ENCODE measurements around the gene CHIA. TPM values are rescaled to one million over a fixed set of nuclear protein-coding genes. Genes with fewer than 3 reads are reported as not detected.

CHIA gene
- total RNA-seq, 3 donors from 2014 or later, result not detected

- Histone ChIP-seq H3K9me3 (no peaks in the 10 kb centered on the region), H3K4me1 (no peaks in the 10 kb centered on the region), H3K36me3 (no peaks in the 10 kb centered on the region), H3K27me3 (no peaks in the 10 kb centered on the region), H3K27ac (no peak overlapping the region), H3K4me3 (no peak overlapping the region)
- DNase-seq (ENCODE audit: low spot score in 2 of 2), result no peak
- TF ChIP-seq POLR2AphosphoS5 (IDR thresholded peaks at IDR 0.05) (no peak), POLR2A (IDR thresholded peaks at IDR 0.05) (no peak), CTCF (IDR thresholded peaks at IDR 0.05) (no peak)
- intact Hi-C loops (cut with DNase I; ENCODE audit: low total_unique reads), result no loop called here
Measured at GRCh38 chr1:111361761-111362160, 71.1 kb downstream of the CHIA start.

GRCh38 chr1:111364690-111365089, 74.0 kb downstream of the CHIA start:
- intact Hi-C loops (cut with DNase I; ENCODE audit: low total_unique reads), result no loop called here
- Histone ChIP-seq H3K27ac (no peak overlapping the region), H3K4me3 (no peak overlapping the region), H3K27me3 (peaks cover 0 to 4% of the 10 kb centered on the region in 2 donors), H3K9me3 (no peaks in the 10 kb centered on the region), H3K36me3 (no peaks in the 10 kb centered on the region), H3K4me1 (no peaks in the 10 kb centered on the region)
- no peak for DNase-seq (ENCODE audit: low spot score in 2 of 2)
- no peak for TF ChIP-seq CTCF (IDR thresholded peaks at IDR 0.05)
- no peak for TF ChIP-seq POLR2AphosphoS5 (IDR thresholded peaks at IDR 0.05)
- no peak for TF ChIP-seq POLR2A (IDR thresholded peaks at IDR 0.05)

- no peaks in the 10 kb centered on the region for H3K4me1 ChIP-seq
- TF ChIP-seq POLR2AphosphoS5 (IDR thresholded peaks at IDR 0.05), result no peak
- TF ChIP-seq POLR2A (IDR thresholded peaks at IDR 0.05), result no peak
- TF ChIP-seq CTCF (IDR thresholded peaks at IDR 0.05), result no peak
- no peak overlapping the region for H3K27ac ChIP-seq
- no peak overlapping the region for H3K4me3 ChIP-seq
- H3K36me3 ChIP-seq, result no peaks in the 10 kb centered on the region
- H3K27me3 ChIP-seq, result peaks cover 0 to 4% of the 10 kb centered on the region in 2 donors
- DNase-seq (ENCODE audit: low spot score in 2 of 2), result no peak
- no peaks in the 10 kb centered on the region for H3K9me3 ChIP-seq
- intact Hi-C loops (cut with DNase I; ENCODE audit: low total_unique reads), result no loop called here
Measured at GRCh38 chr1:111366256-111366655, 75.6 kb downstream of the CHIA start.

DNA sequence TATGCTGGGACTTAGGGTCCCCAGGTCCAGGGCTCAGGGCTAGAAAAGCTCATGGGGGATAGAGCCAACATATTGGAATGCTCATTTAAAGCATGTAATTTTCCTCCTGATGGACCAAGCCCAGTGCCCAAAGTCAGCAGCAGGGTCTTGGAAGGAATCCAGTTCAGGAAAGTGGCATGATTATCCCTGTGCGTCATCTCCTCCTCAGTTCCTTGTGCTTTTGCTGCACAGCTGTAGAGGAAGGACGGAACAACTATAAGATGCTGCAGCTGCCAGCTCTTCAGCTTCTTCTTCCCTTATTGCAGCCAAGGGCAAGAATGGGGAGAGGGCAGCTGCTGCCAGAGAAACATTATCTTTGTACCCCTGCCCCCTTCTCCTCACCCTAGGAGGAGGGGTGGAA, 78.5 kb downstream of the CHIA start:
- Histone ChIP-seq H3K4me3 (no peak overlapping the region), H3K9me3 (no peaks in the 10 kb centered on the region), H3K36me3 (no peaks in the 10 kb centered on the region), H3K27me3 (peaks cover 0 to 4% of the 10 kb centered on the region in 2 donors), H3K4me1 (no peaks in the 10 kb centered on the region), H3K27ac (no peak overlapping the region)
- no peak for DNase-seq (ENCODE audit: low spot score in 2 of 2)
- intact Hi-C loops (cut with DNase I; ENCODE audit: low total_unique reads), result no loop called here
- TF ChIP-seq CTCF (IDR thresholded peaks at IDR 0.05), result no peak
- TF ChIP-seq POLR2A (IDR thresholded peaks at IDR 0.05), result no peak

GRCh38 chr1:111369645-111370044, 79.0 kb downstream of the CHIA start:
- Histone ChIP-seq H3K27me3 (peaks cover 0 to 4% of the 10 kb centered on the region in 2 donors), H3K4me3 (no peak overlapping the region), H3K9me3 (no peaks in the 10 kb centered on the region), H3K27ac (no peak overlapping the region), H3K36me3 (no peaks in the 10 kb centered on the region), H3K4me1 (no peaks in the 10 kb centered on the region)
- intact Hi-C loops (cut with DNase I; ENCODE audit: low total_unique reads), result no loop called here
- TF ChIP-seq POLR2AphosphoS5 (IDR thresholded peaks at IDR 0.05) (no peak), CTCF (IDR thresholded peaks at IDR 0.05) (no peak), POLR2A (IDR thresholded peaks at IDR 0.05) (no peak)
- DNase-seq (ENCODE audit: low spot score in 2 of 2), result no peak

Other genes with a start within 250 kb of the CHIA start
- gene DRAM2, start 150.8 kb upstream of the CHIA start, total RNA-seq, result 100 to 1,000 TPM in 1 of 3 donors, 10 to 100 TPM in 2; 51.5 to 122 (median 74.5) TPM
- 10 to 100 TPM; 49.8 to 67.7 (median 62.5) TPM for gene CEPT1, start 150.6 kb upstream of the CHIA start, total RNA-seq
- 10 to 100 TPM; 27.7 to 70.8 (median 34.4) TPM for gene DENND2D, start 90.2 kb upstream of the CHIA start, total RNA-seq
- 10 to 100 TPM in 2 of 3 donors, 1 to 10 TPM in 1; 9.5 to 22.0 (median 14.1) TPM for gene CHI3L2, start 63.1 kb upstream of the CHIA start, total RNA-seq
- gene OVGP1, start 136.9 kb downstream of the CHIA start, total RNA-seq, result 1 to 10 TPM; 2.6 to 7.9 (median 6.6) TPM
- gene WDR77, start 158.4 kb downstream of the CHIA start, total RNA-seq, result 10 to 100 TPM; 22.7 to 33.8 (median 30.2) TPM
- gene ATP5PB, start 158.6 kb downstream of the CHIA start, total RNA-seq, result 100 to 1,000 TPM; 143 to 159 (median 148) TPM
- 10 to 100 TPM; 22.3 to 51.2 (median 23.0) TPM for gene C1orf162, start 183.1 kb downstream of the CHIA start, total RNA-seq
- 10 to 100 TPM in 2 of 3 donors, 1 to 10 TPM in 1; 9.5 to 13.8 (median 13.2) TPM for gene ADORA3, start 212.8 kb downstream of the CHIA start, total RNA-seq
- gene TMIGD3, start 212.8 kb downstream of the CHIA start, total RNA-seq, result 10 to 100 TPM in 1 of 3 donors, 1 to 10 TPM in 2; 5.9 to 14.6 (median 10.0) TPM